MM.1S (cell line): ENCODE results near the gene CLSTN1.

Source experiments
- DNase-seq: peaks from one replicate; pipeline ENCODE4 v3.0.0-alpha.2; 2015
- H2AFZ ChIP-seq: fragments of 300-600 bp; sonication (generic); 2 replicates; pipeline ENCODE4 v1.6.0; 2016; ENCODE audit warnings: antibody characterized with exemption, low read length
- H3F3A ChIP-seq: fragments of 300-600 bp; sonication (generic); 2 replicates; pipeline ENCODE4 v1.6.1; 2016; ENCODE audit warnings: mild to moderate bottlenecking, antibody characterized with exemption, low read length, moderate library complexity, mixed read lengths; ENCODE audit not compliant: insufficient read depth
- H3K27ac ChIP-seq: fragments of 300-600 bp; sonication (generic); 2 replicates; pipeline ENCODE4 v1.5.1; 2016; ENCODE audit warnings: mild to moderate bottlenecking, low read length
- H3K27me3 ChIP-seq: fragments of 300-600 bp; sonication (generic); replicated peaks from 2 replicates; pipeline ENCODE4 v1.6.0; 2016; ENCODE audit warnings: low read length; ENCODE audit not compliant: insufficient read depth
- H3K36me3 ChIP-seq: fragments of 300-600 bp; sonication (generic); replicated peaks from 2 replicates; pipeline ENCODE4 v1.6.1; 2016; ENCODE audit warnings: mild to moderate bottlenecking, low read length, mixed read lengths; ENCODE audit not compliant: insufficient read depth
- H3K4me1 ChIP-seq: fragments of 300-600 bp; sonication (generic); 2 replicates; pipeline ENCODE4 v1.6.1; 2016; ENCODE audit warnings: low read length, mixed read lengths
- H3K4me2 ChIP-seq: fragments of 300-600 bp; sonication (generic); 2 replicates; pipeline ENCODE4 v1.6.0; 2016; ENCODE audit warnings: low read depth, low read length
- H3K4me3 ChIP-seq: fragments of 300-600 bp; sonication (generic); 2 replicates; pipeline ENCODE4 v1.5.1; 2016; ENCODE audit warnings: low read length, mixed read lengths
- H3K79me2 ChIP-seq: fragments of 300-600 bp; sonication (generic); 2 replicates; pipeline ENCODE4 v1.6.1; 2016; ENCODE audit warnings: mixed run types, low read length, mixed read lengths
- H3K9ac ChIP-seq: fragments of 300-600 bp; sonication (generic); 2 replicates; pipeline ENCODE4 v1.6.1; 2016; ENCODE audit warnings: low read length, mixed read lengths
- H3K9me2 ChIP-seq: fragments of 300-600 bp; sonication (generic); replicated peaks from 2 replicates; pipeline ENCODE4 v1.6.1; 2016; ENCODE audit warnings: mild to moderate bottlenecking, low read length, mixed read lengths; ENCODE audit not compliant: insufficient read depth
- H3K9me3 ChIP-seq: fragments of 300-600 bp; sonication (generic); replicated peaks from 2 replicates; pipeline ENCODE4 v1.6.1; 2016; ENCODE audit warnings: mild to moderate bottlenecking, low read length, mixed read lengths; ENCODE audit not compliant: insufficient read depth
- H4K20me1 ChIP-seq: fragments of 300-600 bp; sonication (generic); 2 replicates; pipeline ENCODE4 v1.6.1; 2016; ENCODE audit warnings: mild to moderate bottlenecking, low read length, moderate library complexity, mixed read lengths; ENCODE audit not compliant: insufficient read depth
- EZH2 ChIP-seq: fragments of 300-600 bp; sonication (generic); optimal IDR thresholded peaks from 2 replicates; pipeline ENCODE3; 2017; ENCODE audit warnings: low read depth, mild to moderate bottlenecking, antibody characterized with exemption, low read length, mixed read lengths
- EZH2phosphoT487 ChIP-seq: fragments of 300-600 bp; sonication (generic); IDR thresholded peaks from 2 replicates; pipeline ENCODE4 v1.6.1; 2018; ENCODE audit warnings: antibody characterized with exemption, low read length
- TF ChIP-seq, protein P1 (sequence below): fragments of 300-600 bp; sonication (generic); IDR thresholded peaks from 2 replicates; pipeline ENCODE4 v1.5.1; 2016; ENCODE audit warnings: antibody characterized with exemption, low read length, mixed read lengths

CLSTN1 gene

DNA sequence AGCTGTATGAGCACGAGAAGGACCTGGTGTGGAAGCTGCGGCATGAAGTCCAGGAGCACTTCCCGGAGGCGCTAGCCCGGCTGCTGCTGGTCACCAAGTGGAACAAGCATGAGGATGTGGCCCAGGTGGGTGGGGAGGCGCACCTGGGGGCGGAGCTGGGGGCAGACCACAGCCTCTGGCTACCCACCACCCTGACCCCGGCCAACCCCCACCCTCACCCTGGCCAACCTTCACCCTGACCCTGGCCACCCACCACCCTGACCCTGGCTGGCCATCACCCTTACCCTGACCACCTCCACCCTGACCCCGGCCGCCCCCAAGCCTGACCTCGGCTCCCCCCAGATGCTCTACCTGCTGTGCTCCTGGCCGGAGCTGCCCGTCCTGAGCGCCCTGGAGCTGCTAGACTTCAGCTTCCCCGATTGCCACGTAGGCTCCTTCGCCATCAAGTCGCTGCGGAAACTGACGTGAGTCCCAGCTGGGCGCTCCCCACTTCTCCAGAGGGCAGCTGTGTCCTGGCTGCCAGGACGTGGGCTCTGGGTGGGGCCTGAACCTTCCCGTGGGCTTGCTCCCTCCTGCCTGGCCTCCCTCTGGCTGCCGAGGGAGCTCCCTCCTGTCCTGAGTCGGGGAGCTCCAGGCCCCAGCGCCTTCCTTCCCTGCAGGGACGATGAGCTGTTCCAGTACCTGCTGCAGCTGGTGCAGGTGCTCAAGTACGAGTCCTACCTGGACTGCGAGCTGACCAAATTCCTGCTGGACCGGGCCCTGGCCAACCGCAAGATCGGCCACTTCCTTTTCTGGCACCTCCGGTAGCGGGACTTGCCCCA lies 102.8 kb downstream of the CLSTN1 start:
- no peak for DNase-seq
- peak overlapping the region; percentile 87 for H3K4me2 ChIP-seq
- H3K4me1 ChIP-seq, result peaks cover 14% of the 10 kb centered on the region
- no peaks in the 10 kb centered on the region for H3K9me3 ChIP-seq
- H3K4me3 ChIP-seq, result peak overlapping the region; percentile 40
- H2AFZ ChIP-seq, result peak overlapping the region; percentile 84
- no peak overlapping the region for H3K9ac ChIP-seq
- H3K27ac ChIP-seq, result no peak overlapping the region
- H3K79me2 ChIP-seq, result 0 out of 2 replicates have a peak, but pooled peaks cover 2% of the 10 kb centered on the region
- H3K27me3 ChIP-seq, result no peaks in the 10 kb centered on the region
- H3K9me2 ChIP-seq, result no peaks in the 10 kb centered on the region
- H3F3A ChIP-seq, result no peaks in the 10 kb centered on the region
- H3K36me3 ChIP-seq, result no peaks in the 10 kb centered on the region
- H4K20me1 ChIP-seq, result no peaks in the 10 kb centered on the region
- no peak for TF ChIP-seq EZH2phosphoT487
- TF ChIP-seq EZH2, result no peak
- TF ChIP-seq, protein P1, sequence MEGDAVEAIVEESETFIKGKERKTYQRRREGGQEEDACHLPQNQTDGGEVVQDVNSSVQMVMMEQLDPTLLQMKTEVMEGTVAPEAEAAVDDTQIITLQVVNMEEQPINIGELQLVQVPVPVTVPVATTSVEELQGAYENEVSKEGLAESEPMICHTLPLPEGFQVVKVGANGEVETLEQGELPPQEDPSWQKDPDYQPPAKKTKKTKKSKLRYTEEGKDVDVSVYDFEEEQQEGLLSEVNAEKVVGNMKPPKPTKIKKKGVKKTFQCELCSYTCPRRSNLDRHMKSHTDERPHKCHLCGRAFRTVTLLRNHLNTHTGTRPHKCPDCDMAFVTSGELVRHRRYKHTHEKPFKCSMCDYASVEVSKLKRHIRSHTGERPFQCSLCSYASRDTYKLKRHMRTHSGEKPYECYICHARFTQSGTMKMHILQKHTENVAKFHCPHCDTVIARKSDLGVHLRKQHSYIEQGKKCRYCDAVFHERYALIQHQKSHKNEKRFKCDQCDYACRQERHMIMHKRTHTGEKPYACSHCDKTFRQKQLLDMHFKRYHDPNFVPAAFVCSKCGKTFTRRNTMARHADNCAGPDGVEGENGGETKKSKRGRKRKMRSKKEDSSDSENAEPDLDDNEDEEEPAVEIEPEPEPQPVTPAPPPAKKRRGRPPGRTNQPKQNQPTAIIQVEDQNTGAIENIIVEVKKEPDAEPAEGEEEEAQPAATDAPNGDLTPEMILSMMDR, result no peak

DNA sequence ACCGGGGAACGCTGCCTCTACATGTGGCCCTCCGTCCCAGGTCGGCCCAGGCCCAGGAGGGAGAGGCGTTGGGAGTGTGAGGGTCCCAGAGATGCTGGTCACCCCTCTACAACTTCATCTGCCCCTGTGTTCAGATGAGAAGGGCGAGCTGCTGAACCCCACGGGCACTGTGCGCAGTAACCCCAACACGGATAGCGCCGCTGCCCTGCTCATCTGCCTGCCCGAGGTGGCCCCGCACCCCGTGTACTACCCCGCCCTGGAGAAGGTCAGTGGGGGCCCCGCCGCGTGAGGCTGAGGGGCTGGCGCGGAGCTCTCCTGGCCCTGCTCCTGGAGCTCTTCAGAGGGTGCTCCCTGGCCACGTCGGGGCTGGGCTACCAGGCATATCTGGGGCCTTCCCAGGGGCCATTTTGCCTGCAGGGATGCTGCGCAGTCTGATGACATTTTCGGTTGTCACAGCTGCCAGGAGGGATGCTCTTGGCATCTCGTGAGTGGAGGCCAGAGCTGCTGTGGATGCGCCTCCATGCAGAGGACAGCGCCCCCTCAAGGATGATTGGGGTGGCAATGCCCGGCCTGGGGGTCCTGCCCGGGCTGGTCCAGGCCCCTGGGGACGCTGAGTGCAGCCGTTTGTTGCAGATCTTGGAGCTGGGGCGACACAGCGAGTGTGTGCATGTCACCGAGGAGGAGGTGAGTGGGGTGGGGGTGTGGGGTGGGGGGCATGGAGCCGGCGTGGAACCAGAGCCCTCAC lies 103.6 kb downstream of the CLSTN1 start:
- Histone ChIP-seq H3K79me2 (0 out of 2 replicates have a peak, but pooled peaks cover 2% of the 10 kb centered on the region), H4K20me1 (no peaks in the 10 kb centered on the region), H3K9me3 (no peaks in the 10 kb centered on the region), H3K27ac (no peak overlapping the region), H2AFZ (no peak overlapping the region), H3K36me3 (no peaks in the 10 kb centered on the region), H3K27me3 (no peaks in the 10 kb centered on the region), H3K4me2 (no peak overlapping the region), H3K4me1 (peaks cover 14% of the 10 kb centered on the region), H3K9ac (no peak overlapping the region), H3F3A (no peaks in the 10 kb centered on the region), H3K9me2 (no peaks in the 10 kb centered on the region), H3K4me3 (no peak overlapping the region)
- DNase-seq, result no peak
- no peak for TF ChIP-seq EZH2
- TF ChIP-seq, protein P1, result 0 out of 2 replicates have a peak, but pooled peaks have one; percentile 5

DNA sequence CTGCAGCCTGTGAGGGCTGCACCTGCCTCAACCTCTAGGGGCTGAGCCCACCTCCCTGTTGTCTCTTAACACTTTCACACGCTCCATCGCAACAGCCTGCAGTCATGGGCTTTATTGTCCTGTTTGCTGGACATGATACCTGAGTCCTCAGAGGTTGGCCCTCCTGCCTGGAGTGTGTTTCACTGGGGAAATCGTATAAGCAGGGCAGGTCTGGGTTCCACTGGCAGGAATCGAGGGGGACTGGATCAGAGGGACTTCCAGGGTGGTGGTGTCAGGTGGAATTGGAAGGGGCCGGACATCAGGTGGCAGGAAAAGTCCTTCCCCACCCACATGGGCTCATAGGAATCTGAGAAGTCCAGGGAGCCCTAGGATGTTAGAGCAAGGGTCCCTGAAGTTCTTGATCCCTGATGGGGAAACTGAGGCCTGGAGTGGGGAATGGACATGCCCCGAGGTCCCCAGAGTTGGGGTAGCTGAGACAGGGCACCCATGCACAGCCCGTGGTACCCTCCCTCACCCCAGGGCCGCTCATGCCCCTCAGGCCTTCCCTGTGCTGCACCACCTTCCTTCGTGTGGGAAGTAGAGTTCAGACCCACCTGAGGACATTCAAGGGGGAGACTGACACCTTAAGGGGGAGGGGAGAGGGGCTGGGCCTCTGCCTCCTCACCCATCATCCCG lies 105.6 kb downstream of the CLSTN1 start:
- Histone ChIP-seq H3K4me3 (peak overlapping the region; percentile 71), H3F3A (no peaks in the 10 kb centered on the region), H3K4me1 (peaks cover 17% of the 10 kb centered on the region), H3K4me2 (peak overlapping the region; percentile 85), H3K9me3 (no peaks in the 10 kb centered on the region), H3K9ac (peak overlapping the region; percentile 78), H3K27me3 (no peaks in the 10 kb centered on the region), H3K9me2 (no peaks in the 10 kb centered on the region), H3K36me3 (no peaks in the 10 kb centered on the region), H2AFZ (peak overlapping the region; percentile 91), H3K27ac (peak overlapping the region; percentile 59; the same call in 1 of the 2 replicates), H4K20me1 (no peaks in the 10 kb centered on the region), H3K79me2 (0 out of 2 replicates have a peak, but pooled peaks cover 2% of the 10 kb centered on the region)
- no peak for DNase-seq
- TF ChIP-seq EZH2 (no peak), EZH2phosphoT487 (no peak)
- TF ChIP-seq, protein P1, result no peak
